ENCODE results near the gene DGUOK. TPM values are rescaled to one million over a fixed set of nuclear protein-coding genes. Genes with fewer than 3 reads are reported as not detected.
"Not testable (repeated sequence)": the region's sequence is repeated elsewhere in the genome, so short reads cannot be mapped to it uniquely, and the experiment has no call there.

DGUOK gene
- total RNA-seq, 1 donor from 2014 or later = 38.8 TPM

- ATAC-seq = no peak
- intact Hi-C loops (cut with DNase I) = no loop called here
- no peak for DNase-seq (ENCODE audit: low spot score)
Measured at GRCh38 chr2:73938718-73939352, 12.2 kb downstream of the DGUOK start.

GRCh38 chr2:73939419-73939818 lies 12.7 kb downstream of the DGUOK start:
- DNase-seq (ENCODE audit: low spot score) = no peak
- ATAC-seq = no peak
- intact Hi-C loops (cut with DNase I) = no loop called here

DNA sequence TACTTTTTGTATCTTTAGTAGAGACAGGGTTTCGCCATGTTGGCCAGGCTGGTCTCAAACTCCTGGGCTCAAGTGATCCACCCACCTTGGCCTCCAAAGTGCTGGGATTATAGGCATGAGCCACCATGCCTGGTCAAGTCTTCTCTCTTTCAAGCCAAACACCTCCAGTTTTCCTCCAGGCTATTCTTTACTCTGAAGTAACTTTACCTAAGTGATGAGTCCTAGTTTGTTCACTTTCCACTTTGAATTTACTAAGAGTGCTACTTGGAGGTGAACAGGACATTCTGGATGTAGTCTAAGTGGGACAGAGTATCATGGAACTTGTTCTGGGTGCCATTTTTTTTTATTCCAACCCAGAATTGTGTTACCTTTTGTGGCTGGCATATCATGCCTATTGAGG lies 13.4 kb downstream of the DGUOK start:
- ATAC-seq; intact Hi-C loops (cut with DNase I); DNase-seq (ENCODE audit: low spot score): not testable (repeated sequence)

- ATAC-seq = no peak
- DNase-seq (ENCODE audit: low spot score) = no peak
- intact Hi-C loops (cut with DNase I) = no loop called here
Measured at GRCh38 chr2:73942664-73943063, 16.0 kb downstream of the DGUOK start.

- no peak for DNase-seq (ENCODE audit: low spot score)
- no peak for ATAC-seq
- intact Hi-C loops (cut with DNase I) = no loop called here
Measured at GRCh38 chr2:73944714-73945113, 18.0 kb downstream of the DGUOK start.

- DNase-seq (ENCODE audit: low spot score) (no peak), ATAC-seq (no peak)
- intact Hi-C loops (cut with DNase I) = no loop called here
Measured at GRCh38 chr2:73946215-73946614, 19.5 kb downstream of the DGUOK start.

DNA sequence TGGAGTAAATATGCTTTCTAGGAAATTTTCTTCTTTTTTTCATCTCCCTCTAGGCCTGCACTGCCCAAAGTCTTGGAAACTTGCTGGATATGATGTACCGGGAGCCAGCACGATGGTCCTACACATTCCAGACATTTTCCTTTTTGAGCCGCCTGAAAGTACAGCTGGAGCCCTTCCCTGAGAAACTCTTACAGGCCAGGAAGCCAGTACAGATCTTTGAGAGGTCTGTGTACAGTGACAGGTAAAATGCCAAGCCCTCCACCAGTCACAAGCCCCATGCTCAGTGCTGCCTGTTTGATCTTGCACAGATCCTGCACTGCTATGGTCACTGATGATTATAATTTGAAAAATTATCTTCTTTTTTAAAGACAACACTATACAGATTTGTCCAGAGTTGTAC lies 20.0 kb downstream of the DGUOK start:
- no peak for DNase-seq (ENCODE audit: low spot score)
- intact Hi-C loops (cut with DNase I) = no loop called here
- no peak for ATAC-seq

DNA sequence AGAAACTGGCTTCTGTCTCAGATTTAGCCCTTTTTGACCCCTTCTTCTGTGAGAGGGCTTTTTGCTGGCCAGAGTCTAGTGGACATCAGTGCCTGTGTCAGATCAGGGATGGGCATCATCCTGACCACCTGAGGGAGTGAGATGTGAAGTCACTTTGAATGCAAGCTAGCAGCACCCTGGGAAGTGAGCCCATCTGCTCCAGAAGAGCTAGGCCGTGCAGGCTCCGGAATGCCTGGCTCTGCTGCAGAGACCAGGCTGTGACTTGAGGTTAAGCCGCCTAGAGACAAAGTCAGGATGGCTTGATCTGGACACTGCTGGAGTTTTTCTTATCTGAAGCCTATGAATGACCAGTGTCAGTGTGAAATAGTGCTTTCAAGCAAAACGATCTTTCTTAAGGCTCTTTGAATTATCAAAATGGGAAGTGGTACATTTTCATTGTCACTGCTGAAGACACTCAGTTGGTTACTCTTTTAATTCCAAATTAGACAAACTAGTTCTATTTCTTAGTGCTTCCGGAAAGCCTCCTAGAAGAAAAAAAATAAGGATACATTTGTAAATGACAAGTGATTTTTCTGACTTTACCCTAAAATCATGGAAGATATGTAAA lies 20.8 kb downstream of the DGUOK start:
- intact Hi-C loops (cut with DNase I) = no loop called here
- ATAC-seq (no peak), DNase-seq (ENCODE audit: low spot score) (no peak)

- ATAC-seq = no peak
- intact Hi-C loops (cut with DNase I) = no loop called here
- no peak for DNase-seq (ENCODE audit: low spot score)
Measured at GRCh38 chr2:73949802-73950201, 23.1 kb downstream of the DGUOK start.

DNA sequence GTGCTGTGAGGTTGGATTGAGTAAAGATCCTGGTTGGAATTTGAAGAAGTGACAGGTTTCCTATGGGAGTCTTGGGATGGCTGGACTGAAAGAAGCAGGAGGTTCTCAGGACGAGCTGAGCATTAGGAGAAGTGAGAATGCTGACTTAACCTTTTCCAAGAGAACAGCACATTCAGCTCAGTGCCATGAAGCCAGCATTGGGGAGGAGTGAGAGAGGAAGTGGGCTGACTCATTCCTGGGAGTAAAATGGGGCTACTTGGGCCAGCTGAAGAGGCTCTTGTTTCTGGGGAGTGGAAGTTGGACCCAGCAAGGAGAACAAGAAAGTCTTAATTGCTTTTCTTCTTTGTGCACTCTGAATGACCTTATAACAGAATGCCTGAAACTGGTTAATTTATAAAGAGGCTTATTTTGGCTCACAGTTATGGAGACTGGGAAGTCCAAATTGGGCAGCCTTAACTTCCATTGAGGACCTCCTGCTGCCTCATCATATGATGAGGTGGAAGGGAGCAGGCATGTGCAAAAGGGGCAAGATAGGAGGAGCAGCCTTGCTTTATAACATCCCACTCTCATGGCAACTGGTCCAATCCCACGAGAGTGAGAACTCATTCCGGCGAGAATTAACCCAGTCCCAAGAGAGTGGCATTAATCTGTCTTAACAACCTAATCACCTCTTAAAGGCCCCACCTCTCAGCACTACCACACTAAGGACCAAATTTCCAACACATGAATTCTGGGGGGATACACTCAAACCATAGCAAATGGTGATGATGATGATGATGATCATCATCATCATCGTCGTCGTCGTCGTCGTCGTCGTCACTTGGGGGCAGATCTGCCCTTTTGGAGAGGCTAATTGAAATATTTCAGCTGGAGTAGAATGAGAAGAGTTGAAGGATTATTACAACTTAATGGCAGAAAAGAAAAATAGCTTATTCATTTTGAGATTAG lies 26.1 kb downstream of the DGUOK start:
- intact Hi-C loops (cut with DNase I) = no loop called here
- DNase-seq (ENCODE audit: low spot score) (no peak), ATAC-seq (peak; percentile 86)

- DNase-seq (ENCODE audit: low spot score) = no peak
- intact Hi-C loops (cut with DNase I) = no loop called here
- no peak for ATAC-seq
Measured at GRCh38 chr2:73956218-73956865, 29.7 kb downstream of the DGUOK start.

DNA sequence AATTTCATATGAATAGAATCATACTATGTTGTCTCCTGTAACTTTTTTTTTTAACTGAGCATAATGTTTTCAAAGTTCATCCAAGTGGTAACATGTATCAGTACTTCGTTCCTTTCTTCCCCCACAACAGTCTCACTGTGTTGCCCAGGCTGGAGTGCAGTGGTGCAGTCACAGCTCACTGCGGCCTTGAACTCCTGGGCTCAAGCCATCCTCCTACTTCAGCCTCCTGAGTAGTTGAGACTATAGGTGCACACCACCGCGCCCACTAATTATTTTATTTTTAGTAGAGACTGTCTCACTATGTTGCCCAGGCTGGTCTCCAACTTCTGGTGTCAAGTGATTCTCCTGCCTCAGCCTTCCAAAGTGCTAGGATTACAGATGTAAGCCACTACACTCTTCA lies 34.6 kb downstream of the DGUOK start:
- ATAC-seq (no peak), DNase-seq (ENCODE audit: low spot score) (no peak)
- intact Hi-C loops (cut with DNase I) = no loop called here

GRCh38 chr2:73961823-73962615 lies 35.3 kb downstream of the DGUOK start:
- DNase-seq (ENCODE audit: low spot score) (no peak), ATAC-seq (no peak)
- intact Hi-C loops (cut with DNase I) = no loop called here

- no peak for ATAC-seq
- no peak for DNase-seq (ENCODE audit: low spot score)
- intact Hi-C loops (cut with DNase I) = no loop called here
Measured at GRCh38 chr2:73962798-73963197, 36.1 kb downstream of the DGUOK start.

DNA sequence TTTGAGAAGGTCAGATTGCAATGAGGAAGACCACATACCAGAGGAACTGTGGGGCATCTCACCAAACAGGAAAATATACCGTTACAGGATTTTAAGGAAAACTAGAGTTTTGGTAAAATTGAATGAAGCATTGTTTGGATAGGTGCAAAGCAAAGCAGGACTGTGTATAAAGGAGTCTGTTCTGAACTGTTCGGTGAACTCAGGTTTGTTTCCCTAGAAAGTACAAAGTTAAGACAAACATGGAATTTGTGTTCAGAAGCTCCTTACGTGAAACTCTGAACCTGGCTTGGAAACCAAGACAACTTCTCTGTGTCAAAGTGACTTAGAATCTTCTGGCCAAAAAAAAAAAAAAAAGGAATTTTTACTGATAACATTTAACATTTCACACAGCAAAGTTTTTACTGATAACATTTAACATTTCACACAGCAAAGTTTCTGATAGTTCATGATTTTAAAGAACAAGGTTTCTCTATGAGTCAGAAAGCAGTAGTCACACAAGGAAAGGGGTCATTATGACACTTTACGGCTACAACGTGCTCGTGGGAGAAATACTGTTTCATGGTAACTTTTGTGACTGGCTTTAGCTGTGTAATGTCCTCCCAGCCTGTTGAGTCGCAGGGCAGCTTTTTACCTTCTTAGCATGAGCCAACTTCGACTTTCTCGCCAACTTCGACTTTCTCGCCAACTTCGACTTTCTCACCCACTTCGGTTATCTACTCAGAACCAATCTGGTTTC lies 36.9 kb downstream of the DGUOK start:
- intact Hi-C loops (cut with DNase I) = no loop called here
- DNase-seq (ENCODE audit: low spot score) (no peak), ATAC-seq (no peak)

- DNase-seq (ENCODE audit: low spot score) (no peak), ATAC-seq (no peak)
- intact Hi-C loops (cut with DNase I) = no loop called here
Measured at GRCh38 chr2:73964223-73964622, 37.5 kb downstream of the DGUOK start.

GRCh38 chr2:73965053-73965452 lies 38.4 kb downstream of the DGUOK start:
- intact Hi-C loops (cut with DNase I) = no loop called here
- DNase-seq (ENCODE audit: low spot score) (no peak), ATAC-seq (no peak)

- ATAC-seq = no peak
- intact Hi-C loops (cut with DNase I) = no loop called here
Measured at GRCh38 chr2:73968357-73968937, 41.8 kb downstream of the DGUOK start.

More at GRCh38 chr2:73968357-73968937, 41.8 kb downstream of the DGUOK start:
- DNase-seq (ENCODE audit: low spot score) = no peak

Data from sciatic nerve (tissue), 2 donors.